HepG2 (cell line): Measurements from ENCODE around the gene FOXL3. TPM values are rescaled to one million over a fixed set of nuclear protein-coding genes. Genes with fewer than 3 reads are reported as not detected.
A peak's percentile ranks its signal among the peaks of the same experiment; 100 is the strongest.

Experiments
- ARNT ChIP-seq: fragments of 450-650 bp; IDR thresholded peaks from 2 replicates; pipeline ENCODE4 v1.6.1; 2017
- NRL ChIP-seq: sonication (generic); formaldehyde crosslinking; IDR thresholded peaks from 2 replicates; pipeline ENCODE4 v1.5.0; 2020; ENCODE audit warnings: missing genetic modification reagents, mild to moderate bottlenecking, moderate library complexity, borderline replicate concordance
- PAWR ChIP-seq: sonication (generic); formaldehyde crosslinking; IDR thresholded peaks from 2 replicates; pipeline ENCODE4 v1.4.0; 2020; ENCODE audit warnings: missing genetic modification reagents, mild to moderate bottlenecking, borderline replicate concordance
- RFX1 ChIP-seq: fragments of 450-650 bp; IDR thresholded peaks from 2 replicates; pipeline ENCODE4 v1.6.1; 2017
- TGIF2 ChIP-seq: IDR thresholded peaks from 2 replicates; pipeline ENCODE4 v1.6.1; 2016; ENCODE audit warnings: control low read depth, missing compliant biosample characterization
- ZNF326 ChIP-seq: sonication (generic); formaldehyde crosslinking; IDR thresholded peaks from 2 replicates; pipeline ENCODE4 v1.4.0; 2020; ENCODE audit warnings: missing genetic modification reagents, borderline replicate concordance
- ZNF354B ChIP-seq: sonication (generic); formaldehyde crosslinking; IDR thresholded peaks from 2 replicates; pipeline ENCODE4 v1.8.0; 2022; ENCODE audit warnings: mild to moderate bottlenecking, missing genetic modification reagents
- ZNF567 ChIP-seq: sonication (generic); formaldehyde crosslinking; IDR thresholded peaks from 2 replicates; pipeline ENCODE4 v1.8.1; 2023; ENCODE audit warnings: mild to moderate bottlenecking, missing genetic modification reagents, borderline replicate concordance
- ZNF570 ChIP-seq: sonication (generic); formaldehyde crosslinking; IDR thresholded peaks from 2 replicates; pipeline ENCODE4 v1.4.0; 2020; ENCODE audit warnings: mild to moderate bottlenecking, missing genetic modification reagents, borderline replicate concordance
- ZNF629 ChIP-seq: sonication (generic); formaldehyde crosslinking; conservative IDR thresholded peaks from 2 replicates; pipeline ENCODE4 v1.5.0; 2020; ENCODE audit warnings: missing genetic modification reagents
- polyA plus RNA-seq, 8 experiments: library from polyadenylated mRNA; depleted of rRNA in 3 of 8; stranded (reverse) in 7 of 8; unstranded in 1 of 8; fragments of >200 nt; fragmentation: Illumina TruSeq in 4 of 8; extraction: Trizol in 4 of 8; gene quantifications; 2 replicates each; pipeline versions ENCODE4 v1.2.1 to v1.2.3, GENCODE V29; 2011 to 2016; ENCODE audit warnings: low read depth in 4 of 8, missing spikeins in 1 of 8, mixed read lengths in 1 of 8; ENCODE audit not compliant: insufficient read depth in 1 of 8
- total RNA-seq, 5 experiments: library from RNA; depleted of rRNA; stranded (reverse); fragments of >200 nt; fragmentation: Illumina TruSeq; extraction: Trizol; gene quantifications; 2 replicates each; pipeline ENCODE4 v1.2.3, GENCODE V29; 2016; ENCODE audit warnings: low read depth in 1 of 5
- TF ChIP-seq, protein P1 (sequence below): sonication (generic); formaldehyde crosslinking; conservative IDR thresholded peaks from 2 replicates; pipeline ENCODE4 v1.8.1; 2023; ENCODE audit warnings: missing genetic modification reagents
- TF ChIP-seq, protein P2 (sequence below): sonication (generic); formaldehyde crosslinking; IDR thresholded peaks from 2 replicates; pipeline ENCODE4 v1.5.0; 2020; ENCODE audit warnings: mild to moderate bottlenecking, missing genetic modification reagents, borderline replicate concordance
- TF ChIP-seq, protein P3 (sequence below): sonication (generic); formaldehyde crosslinking; IDR thresholded peaks from 2 replicates; pipeline ENCODE4 v1.8.0; 2022; ENCODE audit warnings: mild to moderate bottlenecking, missing genetic modification reagents, moderate library complexity
- TF ChIP-seq, protein P4 (sequence below): sonication (generic); formaldehyde crosslinking; IDR thresholded peaks from 2 replicates; pipeline ENCODE4 v1.5.0; 2020; ENCODE audit warnings: mild to moderate bottlenecking, missing genetic modification reagents, borderline replicate concordance
- TF ChIP-seq, protein P5 (sequence below): sonication (generic); formaldehyde crosslinking; IDR thresholded peaks from 2 replicates; pipeline ENCODE4 v1.8.0; 2022; ENCODE audit warnings: mild to moderate bottlenecking, missing genetic modification reagents

The FOXL3 gene
- total and polyA plus RNA-seq, 2 of the 13 experiments (the other 11 are each of a cell fraction or from before 2014, with no cell fraction given): not detected

DNA sequence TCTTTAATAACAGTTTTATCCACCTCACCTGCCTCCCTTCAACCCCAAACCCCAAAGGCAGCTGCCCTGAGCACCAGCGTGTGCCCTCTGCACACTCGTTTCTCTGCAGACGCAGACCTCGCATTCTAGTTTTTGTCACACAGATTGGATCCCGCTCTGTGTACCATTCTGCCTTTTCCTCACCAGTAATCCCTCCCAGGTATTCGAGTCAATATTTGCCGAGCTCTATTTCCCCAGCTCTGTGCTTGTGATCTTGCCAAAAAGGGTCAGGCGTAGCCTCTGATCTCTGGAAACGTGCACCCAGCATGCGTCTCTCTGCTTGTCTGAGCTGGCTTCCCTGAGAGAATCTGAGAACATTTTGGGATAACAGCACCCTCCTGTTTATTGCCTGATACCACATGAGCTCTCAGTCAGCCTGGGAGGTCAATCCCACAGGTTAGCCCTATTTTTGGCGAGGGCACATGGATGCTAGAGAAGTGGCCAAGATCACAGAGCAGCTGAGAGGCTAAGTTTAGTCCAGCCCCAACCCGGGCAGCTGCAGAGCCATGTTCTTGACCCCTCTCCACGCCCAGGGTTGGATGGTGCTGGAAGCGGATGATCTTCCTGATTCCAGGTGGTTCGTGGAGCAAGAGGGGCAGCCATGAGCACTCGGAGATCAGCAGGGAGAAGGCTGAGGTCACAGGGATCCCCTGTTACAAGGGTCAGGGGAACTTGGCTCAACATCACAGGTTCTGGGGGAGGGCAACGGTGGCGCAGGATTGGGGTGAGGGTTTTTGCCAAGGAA is 29.1 kb downstream of the FOXL3 start (continued):
- TF ChIP-seq, protein P1, sequence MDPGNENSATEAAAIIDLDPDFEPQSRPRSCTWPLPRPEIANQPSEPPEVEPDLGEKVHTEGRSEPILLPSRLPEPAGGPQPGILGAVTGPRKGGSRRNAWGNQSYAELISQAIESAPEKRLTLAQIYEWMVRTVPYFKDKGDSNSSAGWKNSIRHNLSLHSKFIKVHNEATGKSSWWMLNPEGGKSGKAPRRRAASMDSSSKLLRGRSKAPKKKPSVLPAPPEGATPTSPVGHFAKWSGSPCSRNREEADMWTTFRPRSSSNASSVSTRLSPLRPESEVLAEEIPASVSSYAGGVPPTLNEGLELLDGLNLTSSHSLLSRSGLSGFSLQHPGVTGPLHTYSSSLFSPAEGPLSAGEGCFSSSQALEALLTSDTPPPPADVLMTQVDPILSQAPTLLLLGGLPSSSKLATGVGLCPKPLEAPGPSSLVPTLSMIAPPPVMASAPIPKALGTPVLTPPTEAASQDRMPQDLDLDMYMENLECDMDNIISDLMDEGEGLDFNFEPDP: no peak
- TF ChIP-seq ARNT (no peak), ZNF629 (CRISPR knock-in tag) (no peak), ZNF354B (no peak), ZNF567 (CRISPR knock-in tag) (no peak), ZNF570 (CRISPR knock-in tag) (no peak), RFX1 (no peak), NRL (CRISPR knock-in tag) (peak; percentile 67), PAWR (CRISPR knock-in tag) (no peak), ZNF326 (CRISPR knock-in tag) (no peak), TGIF2 (CRISPR knock-in tag) (no peak)
- TF ChIP-seq, protein P2, sequence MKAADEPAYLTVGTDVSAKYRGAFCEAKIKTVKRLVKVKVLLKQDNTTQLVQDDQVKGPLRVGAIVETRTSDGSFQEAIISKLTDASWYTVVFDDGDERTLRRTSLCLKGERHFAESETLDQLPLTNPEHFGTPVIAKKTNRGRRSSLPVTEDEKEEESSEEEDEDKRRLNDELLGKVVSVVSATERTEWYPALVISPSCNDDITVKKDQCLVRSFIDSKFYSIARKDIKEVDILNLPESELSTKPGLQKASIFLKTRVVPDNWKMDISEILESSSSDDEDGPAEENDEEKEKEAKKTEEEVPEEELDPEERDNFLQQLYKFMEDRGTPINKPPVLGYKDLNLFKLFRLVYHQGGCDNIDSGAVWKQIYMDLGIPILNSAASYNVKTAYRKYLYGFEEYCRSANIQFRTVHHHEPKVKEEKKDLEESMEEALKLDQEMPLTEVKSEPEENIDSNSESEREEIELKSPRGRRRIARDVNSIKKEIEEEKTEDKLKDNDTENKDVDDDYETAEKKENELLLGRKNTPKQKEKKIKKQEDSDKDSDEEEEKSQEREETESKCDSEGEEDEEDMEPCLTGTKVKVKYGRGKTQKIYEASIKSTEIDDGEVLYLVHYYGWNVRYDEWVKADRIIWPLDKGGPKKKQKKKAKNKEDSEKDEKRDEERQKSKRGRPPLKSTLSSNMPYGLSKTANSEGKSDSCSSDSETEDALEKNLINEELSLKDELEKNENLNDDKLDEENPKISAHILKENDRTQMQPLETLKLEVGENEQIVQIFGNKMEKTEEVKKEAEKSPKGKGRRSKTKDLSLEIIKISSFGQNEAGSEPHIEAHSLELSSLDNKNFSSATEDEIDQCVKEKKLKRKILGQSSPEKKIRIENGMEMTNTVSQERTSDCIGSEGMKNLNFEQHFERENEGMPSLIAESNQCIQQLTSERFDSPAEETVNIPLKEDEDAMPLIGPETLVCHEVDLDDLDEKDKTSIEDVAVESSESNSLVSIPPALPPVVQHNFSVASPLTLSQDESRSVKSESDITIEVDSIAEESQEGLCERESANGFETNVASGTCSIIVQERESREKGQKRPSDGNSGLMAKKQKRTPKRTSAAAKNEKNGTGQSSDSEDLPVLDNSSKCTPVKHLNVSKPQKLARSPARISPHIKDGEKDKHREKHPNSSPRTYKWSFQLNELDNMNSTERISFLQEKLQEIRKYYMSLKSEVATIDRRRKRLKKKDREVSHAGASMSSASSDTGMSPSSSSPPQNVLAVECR: peak; percentile 46; the same call in 1 of the 2 replicates
- TF ChIP-seq, protein P3, sequence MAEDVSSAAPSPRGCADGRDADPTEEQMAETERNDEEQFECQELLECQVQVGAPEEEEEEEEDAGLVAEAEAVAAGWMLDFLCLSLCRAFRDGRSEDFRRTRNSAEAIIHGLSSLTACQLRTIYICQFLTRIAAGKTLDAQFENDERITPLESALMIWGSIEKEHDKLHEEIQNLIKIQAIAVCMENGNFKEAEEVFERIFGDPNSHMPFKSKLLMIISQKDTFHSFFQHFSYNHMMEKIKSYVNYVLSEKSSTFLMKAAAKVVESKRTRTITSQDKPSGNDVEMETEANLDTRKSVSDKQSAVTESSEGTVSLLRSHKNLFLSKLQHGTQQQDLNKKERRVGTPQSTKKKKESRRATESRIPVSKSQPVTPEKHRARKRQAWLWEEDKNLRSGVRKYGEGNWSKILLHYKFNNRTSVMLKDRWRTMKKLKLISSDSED (CRISPR knock-in tag): no peak
- TF ChIP-seq, protein P4, sequence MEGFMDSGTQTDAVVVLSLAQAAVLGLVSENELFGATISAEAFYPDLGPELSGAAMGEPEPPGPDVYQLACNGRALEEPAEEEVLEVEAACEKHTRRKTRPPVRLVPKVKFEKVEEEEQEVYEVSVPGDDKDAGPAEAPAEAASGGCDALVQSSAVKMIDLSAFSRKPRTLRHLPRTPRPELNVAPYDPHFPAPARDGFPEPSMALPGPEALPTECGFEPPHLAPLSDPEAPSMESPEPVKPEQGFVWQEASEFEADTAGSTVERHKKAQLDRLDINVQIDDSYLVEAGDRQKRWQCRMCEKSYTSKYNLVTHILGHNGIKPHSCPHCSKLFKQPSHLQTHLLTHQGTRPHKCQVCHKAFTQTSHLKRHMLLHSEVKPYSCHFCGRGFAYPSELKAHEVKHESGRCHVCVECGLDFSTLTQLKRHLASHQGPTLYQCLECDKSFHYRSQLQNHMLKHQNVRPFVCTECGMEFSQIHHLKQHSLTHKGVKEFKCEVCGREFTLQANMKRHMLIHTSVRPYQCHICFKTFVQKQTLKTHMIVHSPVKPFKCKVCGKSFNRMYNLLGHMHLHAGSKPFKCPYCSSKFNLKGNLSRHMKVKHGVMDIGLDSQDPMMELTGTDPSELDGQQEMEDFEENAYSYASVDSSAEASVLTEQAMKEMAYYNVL (CRISPR knock-in tag): peak; percentile 82; the same call in 1 of the 2 replicates
- TF ChIP-seq, protein P5, sequence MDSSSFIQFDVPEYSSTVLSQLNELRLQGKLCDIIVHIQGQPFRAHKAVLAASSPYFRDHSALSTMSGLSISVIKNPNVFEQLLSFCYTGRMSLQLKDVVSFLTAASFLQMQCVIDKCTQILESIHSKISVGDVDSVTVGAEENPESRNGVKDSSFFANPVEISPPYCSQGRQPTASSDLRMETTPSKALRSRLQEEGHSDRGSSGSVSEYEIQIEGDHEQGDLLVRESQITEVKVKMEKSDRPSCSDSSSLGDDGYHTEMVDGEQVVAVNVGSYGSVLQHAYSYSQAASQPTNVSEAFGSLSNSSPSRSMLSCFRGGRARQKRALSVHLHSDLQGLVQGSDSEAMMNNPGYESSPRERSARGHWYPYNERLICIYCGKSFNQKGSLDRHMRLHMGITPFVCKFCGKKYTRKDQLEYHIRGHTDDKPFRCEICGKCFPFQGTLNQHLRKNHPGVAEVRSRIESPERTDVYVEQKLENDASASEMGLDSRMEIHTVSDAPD: peak; percentile 98
